ENCODE data around the gene PTPRG.

Gene PTPRG

GRCh38 chr3:62096521-62096920, 535.1 kb downstream of the PTPRG start:
- TF ChIP-seq, protein P1, sequence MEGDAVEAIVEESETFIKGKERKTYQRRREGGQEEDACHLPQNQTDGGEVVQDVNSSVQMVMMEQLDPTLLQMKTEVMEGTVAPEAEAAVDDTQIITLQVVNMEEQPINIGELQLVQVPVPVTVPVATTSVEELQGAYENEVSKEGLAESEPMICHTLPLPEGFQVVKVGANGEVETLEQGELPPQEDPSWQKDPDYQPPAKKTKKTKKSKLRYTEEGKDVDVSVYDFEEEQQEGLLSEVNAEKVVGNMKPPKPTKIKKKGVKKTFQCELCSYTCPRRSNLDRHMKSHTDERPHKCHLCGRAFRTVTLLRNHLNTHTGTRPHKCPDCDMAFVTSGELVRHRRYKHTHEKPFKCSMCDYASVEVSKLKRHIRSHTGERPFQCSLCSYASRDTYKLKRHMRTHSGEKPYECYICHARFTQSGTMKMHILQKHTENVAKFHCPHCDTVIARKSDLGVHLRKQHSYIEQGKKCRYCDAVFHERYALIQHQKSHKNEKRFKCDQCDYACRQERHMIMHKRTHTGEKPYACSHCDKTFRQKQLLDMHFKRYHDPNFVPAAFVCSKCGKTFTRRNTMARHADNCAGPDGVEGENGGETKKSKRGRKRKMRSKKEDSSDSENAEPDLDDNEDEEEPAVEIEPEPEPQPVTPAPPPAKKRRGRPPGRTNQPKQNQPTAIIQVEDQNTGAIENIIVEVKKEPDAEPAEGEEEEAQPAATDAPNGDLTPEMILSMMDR (conservative IDR thresholded peaks at IDR 0.05; ENCODE audit: low read length) = no peak
- no peak for TF ChIP-seq EZH2phosphoT487 (IDR thresholded peaks at IDR 0.05; ENCODE audit: borderline replicate concordance)
- no peaks in the 10 kb centered on the region for H3K36me3 ChIP-seq (ENCODE audit: insufficient read depth, low read length)

DNA sequence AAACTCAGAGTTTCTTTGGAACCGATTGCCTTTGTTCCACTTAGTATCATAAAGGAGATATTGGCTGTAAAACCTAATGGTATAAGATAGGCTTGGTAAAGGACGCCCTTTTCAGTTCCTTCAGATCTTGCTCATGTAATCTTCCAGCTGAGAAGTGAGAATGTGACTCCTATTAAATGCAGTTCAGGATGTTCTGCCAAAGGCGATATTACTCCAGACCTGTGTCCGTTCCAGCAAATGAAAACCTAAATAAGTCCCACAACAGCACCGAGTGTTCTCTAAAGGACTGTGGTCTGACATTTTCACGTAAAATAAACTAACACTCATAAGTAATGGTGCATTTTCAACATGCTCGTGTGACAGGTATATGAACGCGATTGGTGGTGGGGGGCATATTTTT, 535.8 kb downstream of the PTPRG start:
- no peaks in the 10 kb centered on the region for H3K36me3 ChIP-seq (ENCODE audit: insufficient read depth, low read length)
- no peaks in the 10 kb centered on the region for H3K9me3 ChIP-seq (ENCODE audit: insufficient read depth, low read depth, low read length)
- peaks cover 6% of the 10 kb centered on the region for H3K4me1 ChIP-seq (ENCODE audit: insufficient read depth, low read length, poor library complexity, severe bottlenecking)
- TF ChIP-seq, protein P1 (conservative IDR thresholded peaks at IDR 0.05; ENCODE audit: low read length) = no peak
- TF ChIP-seq EZH2phosphoT487 (IDR thresholded peaks at IDR 0.05; ENCODE audit: borderline replicate concordance) = no peak
- H3K27me3 ChIP-seq (ENCODE audit: insufficient read depth, low read length, poor library complexity, severe bottlenecking) = no peaks in the 10 kb centered on the region
- no peak overlapping the region for H3K4me2 ChIP-seq (ENCODE audit: low read depth, low read length, poor library complexity, severe bottlenecking)
- H3K9ac ChIP-seq (ENCODE audit: low read depth, low read length, poor library complexity, severe bottlenecking) = no peak overlapping the region
- H3F3A ChIP-seq (ENCODE audit: low read depth) = no peaks in the 10 kb centered on the region
- no peak overlapping the region for H3K4me3 ChIP-seq (ENCODE audit: low read length, poor library complexity, severe bottlenecking)
- H4K20me1 ChIP-seq (ENCODE audit: insufficient read depth, low read length, poor library complexity, severe bottlenecking) = no peaks in the 10 kb centered on the region
- no peak overlapping the region for H2AFZ ChIP-seq (ENCODE audit: low read length)
- H3K79me2 ChIP-seq (ENCODE audit: insufficient read depth, low read length) = no peaks in the 10 kb centered on the region
- H3K9me2 ChIP-seq (replicated peaks; ENCODE audit: low read depth, low read length) = no peaks in the 10 kb centered on the region

More at GRCh38 chr3:62096521-62096920, 535.1 kb downstream of the PTPRG start:
- no peaks in the 10 kb centered on the region for H3K9me2 ChIP-seq (replicated peaks; ENCODE audit: low read depth, low read length)
- no peaks in the 10 kb centered on the region for H4K20me1 ChIP-seq (ENCODE audit: insufficient read depth, low read length, poor library complexity, severe bottlenecking)
- H3K9ac ChIP-seq (ENCODE audit: low read depth, low read length, poor library complexity, severe bottlenecking) = no peak overlapping the region
- H3K4me1 ChIP-seq (ENCODE audit: insufficient read depth, low read length, poor library complexity, severe bottlenecking) = no peaks in the 10 kb centered on the region
- H3K4me2 ChIP-seq (ENCODE audit: low read depth, low read length, poor library complexity, severe bottlenecking) = no peak overlapping the region
- no peaks in the 10 kb centered on the region for H3F3A ChIP-seq (ENCODE audit: low read depth)
- no peaks in the 10 kb centered on the region for H3K79me2 ChIP-seq (ENCODE audit: insufficient read depth, low read length)
- no peaks in the 10 kb centered on the region for H3K27me3 ChIP-seq (ENCODE audit: insufficient read depth, low read length, poor library complexity, severe bottlenecking)
- H2AFZ ChIP-seq (ENCODE audit: low read length) = no peak overlapping the region
- H3K4me3 ChIP-seq (ENCODE audit: low read length, poor library complexity, severe bottlenecking) = no peak overlapping the region
- no peaks in the 10 kb centered on the region for H3K9me3 ChIP-seq (ENCODE audit: insufficient read depth, low read depth, low read length)

DNA sequence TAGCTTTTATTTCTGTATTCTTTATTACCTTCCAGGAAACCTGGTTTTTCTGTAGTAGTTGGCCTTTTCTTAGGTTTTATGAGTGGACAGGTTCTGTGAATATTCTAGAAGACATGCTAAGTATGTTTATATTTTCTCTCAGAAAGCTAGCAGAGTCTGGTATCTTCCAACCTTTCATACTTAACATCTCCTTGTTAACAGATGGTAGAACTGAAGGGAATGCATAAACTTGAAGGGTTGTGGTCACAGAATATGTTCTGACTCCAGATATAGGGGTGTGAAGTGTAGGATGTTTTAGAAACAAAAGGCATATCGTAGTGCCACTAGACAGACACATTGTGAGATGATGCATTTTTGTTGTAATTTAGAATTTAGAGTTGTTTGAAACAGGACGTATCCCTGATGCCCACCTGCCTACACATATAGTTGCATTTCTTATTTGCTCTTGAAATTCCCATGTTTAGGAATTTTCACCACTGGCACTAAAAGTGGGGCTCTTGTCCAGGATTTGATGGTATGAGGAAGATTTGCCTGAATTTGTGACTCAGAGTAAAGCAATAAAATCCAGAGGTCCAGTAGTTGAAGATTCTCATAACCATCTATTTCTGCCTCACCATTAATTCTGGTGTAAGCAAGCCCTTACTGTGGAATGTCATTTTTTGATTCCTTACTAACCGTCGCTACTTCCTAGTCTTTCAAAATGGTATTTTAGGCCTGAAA, 537.4 kb downstream of the PTPRG start:
- TF ChIP-seq EZH2phosphoT487 (IDR thresholded peaks at IDR 0.05; ENCODE audit: borderline replicate concordance) = no peak
- TF ChIP-seq, protein P1 (conservative IDR thresholded peaks at IDR 0.05; ENCODE audit: low read length) = no peak
- H4K20me1 ChIP-seq (ENCODE audit: insufficient read depth, low read length, poor library complexity, severe bottlenecking) = no peaks in the 10 kb centered on the region

More for the DNA sequence above, 537.4 kb downstream of the PTPRG start:
- no peaks in the 10 kb centered on the region for H3K9me2 ChIP-seq (replicated peaks; ENCODE audit: low read depth, low read length)
- H3K79me2 ChIP-seq (ENCODE audit: insufficient read depth, low read length) = no peaks in the 10 kb centered on the region
- no peak overlapping the region for H2AFZ ChIP-seq (ENCODE audit: low read length)
- H3K9me3 ChIP-seq (ENCODE audit: insufficient read depth, low read depth, low read length) = no peaks in the 10 kb centered on the region
- H3K4me3 ChIP-seq (ENCODE audit: low read length, poor library complexity, severe bottlenecking) = no peak overlapping the region
- H3F3A ChIP-seq (ENCODE audit: low read depth) = 0 out of 2 replicates have a peak, but pooled peaks cover 3% of the 10 kb centered on the region
- peaks cover 22% of the 10 kb centered on the region for H3K4me1 ChIP-seq (ENCODE audit: insufficient read depth, low read length, poor library complexity, severe bottlenecking)
- H3K4me2 ChIP-seq (ENCODE audit: low read depth, low read length, poor library complexity, severe bottlenecking) = no peak overlapping the region
- H3K27me3 ChIP-seq (ENCODE audit: insufficient read depth, low read length, poor library complexity, severe bottlenecking) = no peaks in the 10 kb centered on the region
- H3K9ac ChIP-seq (ENCODE audit: low read depth, low read length, poor library complexity, severe bottlenecking) = no peak overlapping the region
- no peaks in the 10 kb centered on the region for H3K36me3 ChIP-seq (ENCODE audit: insufficient read depth, low read length)

Data from Loucy (cell line).